Uterus (tissue), 2 donors: ENCODE results near the gene RPLP1.

Experiments
- POLR2A ChIP-seq, 2 donors: fragments of 450-650 bp; IDR thresholded peaks; one replicate each; pipeline ENCODE4 v1.6.1; 2016; ENCODE audit warnings: antibody characterized with exemption in 2 of 2, mild to moderate bottlenecking in 1 of 2, moderate library complexity in 1 of 2
- TF ChIP-seq, protein P1 (sequence below), 4 experiments: fragments of 200-600 bp in 2 of 4; fragments of 450-650 bp in 2 of 4; sonication (generic) in 2 of 4; IDR thresholded peaks; one replicate each; pipeline ENCODE4 v1.5.1; 2016 to 2019; ENCODE audit warnings: antibody characterized with exemption in 4 of 4, mild to moderate bottlenecking in 2 of 4, moderate library complexity in 1 of 4

DNA sequence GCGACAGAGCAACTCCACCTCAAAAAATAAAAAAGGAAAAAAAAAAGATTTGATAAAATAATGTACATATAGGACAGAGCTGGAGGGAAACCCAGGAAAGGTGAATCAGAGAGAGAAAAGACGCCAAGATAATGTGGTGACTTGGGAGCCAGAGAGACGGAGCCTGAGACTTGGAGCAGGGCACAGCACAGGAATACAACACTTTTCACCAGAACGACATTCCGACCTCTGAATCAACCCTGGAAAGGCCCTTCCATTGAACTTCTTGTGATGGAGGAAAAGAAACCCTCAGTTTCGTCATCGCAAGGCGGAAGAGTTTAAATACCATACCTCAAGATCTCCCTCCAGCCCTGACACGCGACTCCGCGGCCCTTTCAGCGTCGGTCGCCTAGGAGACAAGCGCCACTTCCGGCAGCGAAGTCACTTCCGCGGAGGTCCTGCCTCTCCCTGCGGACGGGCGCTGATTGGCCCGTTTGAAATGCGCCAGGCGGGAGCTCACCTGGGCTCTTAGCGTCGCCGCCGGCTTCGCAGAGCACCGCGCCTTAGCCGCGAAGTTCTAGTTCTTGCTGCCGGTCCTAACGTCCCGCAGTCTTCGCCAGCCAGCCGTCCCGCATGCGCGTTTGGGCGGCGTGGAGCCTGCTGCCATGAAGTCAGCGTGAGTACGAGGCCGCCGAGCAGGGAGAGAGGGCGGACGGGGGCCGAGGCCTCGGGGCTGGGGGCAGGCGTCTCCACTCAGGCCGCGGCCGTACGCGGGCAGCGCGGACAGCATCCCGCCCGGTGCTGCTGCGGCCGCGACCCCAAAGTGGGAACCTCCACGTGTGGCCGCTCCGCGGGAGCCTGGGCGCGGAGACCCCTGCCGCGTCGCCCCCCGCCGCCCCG is 38.6 kb upstream of the RPLP1 start, which contains the start of gene KIF23:
- TF ChIP-seq, protein P1, sequence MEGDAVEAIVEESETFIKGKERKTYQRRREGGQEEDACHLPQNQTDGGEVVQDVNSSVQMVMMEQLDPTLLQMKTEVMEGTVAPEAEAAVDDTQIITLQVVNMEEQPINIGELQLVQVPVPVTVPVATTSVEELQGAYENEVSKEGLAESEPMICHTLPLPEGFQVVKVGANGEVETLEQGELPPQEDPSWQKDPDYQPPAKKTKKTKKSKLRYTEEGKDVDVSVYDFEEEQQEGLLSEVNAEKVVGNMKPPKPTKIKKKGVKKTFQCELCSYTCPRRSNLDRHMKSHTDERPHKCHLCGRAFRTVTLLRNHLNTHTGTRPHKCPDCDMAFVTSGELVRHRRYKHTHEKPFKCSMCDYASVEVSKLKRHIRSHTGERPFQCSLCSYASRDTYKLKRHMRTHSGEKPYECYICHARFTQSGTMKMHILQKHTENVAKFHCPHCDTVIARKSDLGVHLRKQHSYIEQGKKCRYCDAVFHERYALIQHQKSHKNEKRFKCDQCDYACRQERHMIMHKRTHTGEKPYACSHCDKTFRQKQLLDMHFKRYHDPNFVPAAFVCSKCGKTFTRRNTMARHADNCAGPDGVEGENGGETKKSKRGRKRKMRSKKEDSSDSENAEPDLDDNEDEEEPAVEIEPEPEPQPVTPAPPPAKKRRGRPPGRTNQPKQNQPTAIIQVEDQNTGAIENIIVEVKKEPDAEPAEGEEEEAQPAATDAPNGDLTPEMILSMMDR (IDR thresholded peaks at IDR 0.05): no peak
- peak in 1 of 2 donors; percentile 36 for TF ChIP-seq POLR2A (IDR thresholded peaks at IDR 0.05)
